HUES64 (cell line): ENCODE measurements around the gene ZNF25.
"Not testable (repeated sequence)": the region's sequence is repeated elsewhere in the genome, so short reads cannot be mapped to it uniquely, and the experiment has no call there.

ENCODE experiments used
- H3K27ac ChIP-seq: 2 replicates; pipeline ENCODE4 v1.7.0; 2013; ENCODE audit warnings: low read depth, low read length, inconsistent platforms
- H3K27me3 ChIP-seq: 2 replicates; pipeline ENCODE4 v1.6.1; 2013; ENCODE audit warnings: mild to moderate bottlenecking, low read length; ENCODE audit not compliant: insufficient read depth
- H3K36me3 ChIP-seq: 2 replicates; pipeline ENCODE4 v1.6.1; 2013; ENCODE audit warnings: mild to moderate bottlenecking, low read length; ENCODE audit not compliant: insufficient read depth
- H3K4me1 ChIP-seq: 2 replicates; pipeline ENCODE4 v1.6.1; 2013; ENCODE audit warnings: mild to moderate bottlenecking, low read length, moderate library complexity; ENCODE audit not compliant: insufficient read depth
- H3K4me3 ChIP-seq: 2 replicates; pipeline ENCODE4 v1.5.1; 2013; ENCODE audit warnings: mild to moderate bottlenecking, low read length, moderate library complexity
- H3K9ac ChIP-seq: 2 replicates; pipeline ENCODE4 v1.6.1; 2013; ENCODE audit warnings: mild to moderate bottlenecking, low read depth, low read length
- H3K9me3 ChIP-seq: 2 replicates; pipeline ENCODE4 v1.6.1; 2013; ENCODE audit warnings: low read depth, low read length; ENCODE audit not compliant: insufficient read depth
- WGBS: fragments of 150-250, 120-280 bp; methylation state at CpG from one replicate; pipeline ENCODE4 v1.1.7; 2013; ENCODE audit warnings: missing lambda C conversion rate; 5-methylcytosine and 5-hydroxymethylcytosine counted together

The ZNF25 gene

GRCh38 chr10:37947526-37947925 lies 28.9 kb downstream of the ZNF25 start:
- Histone ChIP-seq H3K36me3 (peaks cover 6% of the 10 kb centered on the region; the same call in 1 of the 2 replicates), H3K27me3 (no peaks in the 10 kb centered on the region), H3K9me3 (peaks cover 86% of the 10 kb centered on the region), H3K9ac (no peak overlapping the region), H3K4me1 (no peaks in the 10 kb centered on the region), H3K4me3 (no peak overlapping the region), H3K27ac (no peak overlapping the region)

GRCh38 chr10:37937864-37938263 lies 38.6 kb downstream of the ZNF25 start:
- no peak overlapping the region for H3K27ac ChIP-seq
- no peak overlapping the region for H3K4me3 ChIP-seq
- H3K4me1 ChIP-seq, result no peaks in the 10 kb centered on the region
- peaks cover 94% of the 10 kb centered on the region for H3K9me3 ChIP-seq
- WGBS, result 74% methylated on average over 5 of the region's 5 CpGs
- H3K27me3 ChIP-seq, result no peaks in the 10 kb centered on the region
- no peaks in the 10 kb centered on the region for H3K36me3 ChIP-seq
- no peak overlapping the region for H3K9ac ChIP-seq

- Histone ChIP-seq H3K9me3 (peaks cover 88% of the 10 kb centered on the region), H3K27me3 (no peaks in the 10 kb centered on the region), H3K27ac (no peak overlapping the region), H3K9ac (no peak overlapping the region), H3K4me3 (no peak overlapping the region), H3K4me1 (no peaks in the 10 kb centered on the region), H3K36me3 (no peaks in the 10 kb centered on the region)
- WGBS, result 40% methylated on average over 2 of the region's 2 CpGs
Measured at GRCh38 chr10:37934791-37935190, 41.7 kb downstream of the ZNF25 start.

DNA sequence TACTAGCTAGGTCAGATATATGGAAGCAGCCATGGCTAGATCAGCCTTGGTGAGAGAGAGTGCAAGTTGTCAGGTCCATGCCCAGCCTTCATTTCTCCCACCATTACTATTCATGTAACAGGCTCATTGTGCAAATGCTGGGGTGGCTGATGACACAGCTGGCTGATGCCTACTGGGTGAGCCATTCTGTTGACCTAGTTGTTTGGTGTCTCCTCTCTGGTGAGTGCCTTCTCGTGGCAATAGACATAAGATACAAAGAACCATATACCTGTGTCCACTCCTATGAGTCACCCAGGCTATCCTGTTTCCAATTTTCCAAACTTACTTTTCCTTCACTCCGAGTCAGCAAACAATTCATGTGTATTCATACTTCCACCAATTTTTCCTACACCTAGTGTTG lies 46.0 kb downstream of the ZNF25 start:
- Histone ChIP-seq H3K9me3 (peaks cover 85% of the 10 kb centered on the region), H3K9ac (no peak overlapping the region), H3K36me3 (no peaks in the 10 kb centered on the region), H3K27ac (no peak overlapping the region), H3K4me1 (no peaks in the 10 kb centered on the region), H3K4me3 (no peak overlapping the region), H3K27me3 (no peaks in the 10 kb centered on the region)
- WGBS, result 48% methylated on average over 2 of the region's 2 CpGs

GRCh38 chr10:37908165-37908564 lies 68.3 kb downstream of the ZNF25 start:
- peaks cover 83% of the 10 kb centered on the region for H3K9me3 ChIP-seq
- not testable (repeated sequence) for H3K27me3 ChIP-seq, H3K36me3 ChIP-seq, H3K4me1 ChIP-seq, H3K27ac ChIP-seq, H3K9ac ChIP-seq, H3K4me3 ChIP-seq
- 89% methylated on average over 6 of the region's 7 CpGs for WGBS

DNA sequence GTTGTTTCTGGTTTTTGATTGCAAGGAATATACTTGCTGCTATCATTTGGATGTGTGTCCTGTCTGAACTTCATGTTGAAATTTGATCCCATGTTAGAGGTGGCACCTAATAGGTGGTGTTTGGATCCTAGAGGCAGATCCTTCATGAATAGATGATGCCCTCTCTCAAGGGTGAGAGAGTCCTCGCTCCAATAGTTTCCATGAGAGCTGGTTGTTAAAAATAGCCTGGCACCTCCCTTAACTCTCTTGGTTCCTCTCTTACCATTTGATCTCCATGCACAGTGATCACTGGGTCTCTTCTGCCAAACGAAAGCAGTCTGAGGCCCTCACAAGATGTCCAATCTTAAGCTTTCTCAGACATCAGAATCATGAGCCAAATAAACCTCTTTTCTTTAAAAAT lies 70.1 kb downstream of the ZNF25 start:
- H3K4me1 ChIP-seq, result no peaks in the 10 kb centered on the region
- peaks cover 73% of the 10 kb centered on the region for H3K9me3 ChIP-seq
- H3K27ac ChIP-seq, result no peak overlapping the region
- H3K9ac ChIP-seq, result no peak overlapping the region
- H3K4me3 ChIP-seq, result no peak overlapping the region
- no peaks in the 10 kb centered on the region for H3K27me3 ChIP-seq
- H3K36me3 ChIP-seq, result no peaks in the 10 kb centered on the region
- 45% methylated on average over 2 of the region's 2 CpGs for WGBS
